Liver (tissue), 9 donors: ENCODE data around the gene ARNT2. TPM values are rescaled to one million over a fixed set of nuclear protein-coding genes. Genes with fewer than 3 reads are reported as not detected.

ENCODE experiments used
- DNase-seq: peaks from one replicate; pipeline ENCODE4 v3.0.0-alpha.2; 2017; ENCODE audit warnings: low spot score
- H3K27ac ChIP-seq, 2 donors: one replicate each; pipeline ENCODE4 v1.7.0; 2013; ENCODE audit warnings: inconsistent platforms in 2 of 2, low read length in 2 of 2, control low read depth in 1 of 2, low read depth in 1 of 2, mild to moderate bottlenecking in 1 of 2
- H3K27me3 ChIP-seq, 4 donors: one replicate each; pipeline versions ENCODE4 v1.6.1 to v1.7.0; 2013; ENCODE audit warnings: low read length in 3 of 4, inconsistent platforms in 1 of 4, mild to moderate bottlenecking in 1 of 4, moderate library complexity in 1 of 4; ENCODE audit not compliant: control insufficient read depth in 4 of 4, insufficient read depth in 4 of 4
- H3K36me3 ChIP-seq, 4 donors: one replicate each; pipeline versions ENCODE4 v1.6.1 to v1.7.0; 2013; ENCODE audit warnings: low read length in 3 of 4, mild to moderate bottlenecking in 3 of 4, low read depth in 1 of 4, moderate library complexity in 1 of 4; ENCODE audit not compliant: control insufficient read depth in 4 of 4, insufficient read depth in 3 of 4
- H3K4me1 ChIP-seq, 4 donors: one replicate each; pipeline versions ENCODE4 v1.6.1 to v1.7.0; 2013; ENCODE audit warnings: low read length in 3 of 4, mild to moderate bottlenecking in 3 of 4, moderate library complexity in 1 of 4; ENCODE audit not compliant: control insufficient read depth in 4 of 4, insufficient read depth in 4 of 4
- H3K4me3 ChIP-seq, 3 donors: one replicate each; pipeline versions ENCODE4 v1.6.1 to v1.7.0; 2013; ENCODE audit warnings: low read length in 3 of 3, control low read depth in 1 of 3, low read depth in 1 of 3, mild to moderate bottlenecking in 1 of 3
- H3K9ac ChIP-seq, 2 donors: one replicate each; pipeline ENCODE4 v1.7.0; 2013; ENCODE audit warnings: low read length in 2 of 2, mild to moderate bottlenecking in 2 of 2, moderate library complexity in 2 of 2, control low read depth in 1 of 2, low read depth in 1 of 2
- H3K9me3 ChIP-seq, 4 donors: one replicate each; pipeline versions ENCODE4 v1.6.1 to v1.7.0; 2013; ENCODE audit warnings: low read length in 3 of 4; ENCODE audit not compliant: control insufficient read depth in 4 of 4
- CTCF ChIP-seq: fragments of 150-350 bp; IDR thresholded peaks from 2 replicates; pipeline ENCODE4 v1.5.1; 2017; ENCODE audit warnings: improper control_type of control experiment, low read depth, low read length; ENCODE audit not compliant: missing input control
- EGR1 ChIP-seq, 2 donors: IDR thresholded peaks; 2 replicates each; pipeline ENCODE4 v1.6.1; 2016 to 2018; ENCODE audit warnings: antibody characterized with exemption in 2 of 2, low read depth in 2 of 2
- FOXA1 ChIP-seq: IDR thresholded peaks from 2 replicates; pipeline ENCODE4 v1.6.1; 2016; ENCODE audit warnings: antibody characterized with exemption
- FOXA2 ChIP-seq: IDR thresholded peaks from 2 replicates; pipeline ENCODE4 v1.6.1; 2016; ENCODE audit warnings: antibody characterized with exemption
- GABPA ChIP-seq, 2 donors: IDR thresholded peaks in 1 of 2; conservative IDR thresholded peaks in 1 of 2; 2 replicates each; pipeline ENCODE4 v1.6.1; 2016; ENCODE audit warnings: antibody characterized with exemption in 2 of 2, mild to moderate bottlenecking in 1 of 2, moderate library complexity in 1 of 2
- HNF4A ChIP-seq, 2 donors: conservative IDR thresholded peaks; 2 replicates each; pipeline ENCODE4 v1.6.1; 2016; ENCODE audit warnings: antibody characterized with exemption in 2 of 2, mild to moderate bottlenecking in 2 of 2
- HNF4G ChIP-seq: IDR thresholded peaks from 2 replicates; pipeline ENCODE4 v1.6.1; 2016; ENCODE audit warnings: antibody characterized with exemption
- JUND ChIP-seq, 2 donors: IDR thresholded peaks; 2 replicates each; pipeline ENCODE4 v1.6.1; 2016; ENCODE audit warnings: antibody characterized with exemption in 2 of 2
- MAX ChIP-seq: IDR thresholded peaks from 2 replicates; pipeline ENCODE4 v1.6.1; 2016; ENCODE audit warnings: antibody characterized with exemption
- NR2F2 ChIP-seq: IDR thresholded peaks from 2 replicates; pipeline ENCODE4 v1.6.1; 2016; ENCODE audit warnings: antibody characterized with exemption
- RAD21 ChIP-seq, 2 donors: IDR thresholded peaks; 2 replicates each; pipeline ENCODE4 v1.6.1; 2016; ENCODE audit warnings: antibody characterized with exemption in 2 of 2, mild to moderate bottlenecking in 2 of 2
- REST ChIP-seq: IDR thresholded peaks from 2 replicates; pipeline ENCODE4 v1.6.1; 2016; ENCODE audit warnings: antibody characterized with exemption, mild to moderate bottlenecking
- RXRA ChIP-seq, 2 donors: IDR thresholded peaks; 2 replicates each; pipeline ENCODE4 v1.6.1; 2017 to 2018; ENCODE audit warnings: antibody characterized with exemption in 2 of 2, mild to moderate bottlenecking in 1 of 2
- SP1 ChIP-seq: IDR thresholded peaks from 2 replicates; pipeline ENCODE4 v1.6.1; 2018; ENCODE audit warnings: antibody characterized with exemption, mild to moderate bottlenecking
- TAF1 ChIP-seq: conservative IDR thresholded peaks from 2 replicates; pipeline ENCODE4 v1.6.1; 2016; ENCODE audit warnings: antibody characterized with exemption, mild to moderate bottlenecking
- ZBTB33 ChIP-seq: IDR thresholded peaks from 2 replicates; pipeline ENCODE4 v1.6.1; 2016; ENCODE audit warnings: antibody characterized with exemption
- WGBS: extraction: QIAGEN DNeasy Blood & Tissue Kit; methylation state at CpG from one replicate; pipeline ENCODE4 v1.1.7; 2013; 5-methylcytosine and 5-hydroxymethylcytosine counted together
- polyA plus RNA-seq, 2 donors: library from polyadenylated mRNA; stranded (reverse) in 1 of 2; unstranded in 1 of 2; fragments of 200-250 nt in 1 of 2; fragments of >200 nt in 1 of 2; fragmentation: Nextera tagmentation in 1 of 2; extraction: Ambion mirVana in 1 of 2; gene quantifications; one replicate each; pipeline versions ENCODE4 v1.2.1 to v1.2.3, GENCODE V29; 2013 to 2015
- total RNA-seq, 2 donors: library from RNA; depleted of rRNA; stranded (reverse); fragments of >200 nt; gene quantifications; one replicate each; pipeline ENCODE4 v1.2.3, GENCODE V29; 2014
- donor health status: healthy.
- donor health status: healthy.
- donor health status: healthy.
- donor health status: healthy.
- donor health status: healthy.

ARNT2 gene
- total and polyA plus RNA-seq, 4 donors, result 0.17 to 0.92 (median 0.54) TPM

- TF ChIP-seq JUND (IDR thresholded peaks at IDR 0.05), result no peak
- no peak for TF ChIP-seq CTCF
- no peak for TF ChIP-seq ZBTB33
- TF ChIP-seq NR2F2, result no peak
- Histone ChIP-seq H3K4me1 (no peaks in the 10 kb centered on the region), H3K36me3 (no peaks in the 10 kb centered on the region), H3K4me3 (no peak overlapping the region), H3K9ac (no peak overlapping the region), H3K27me3 (peaks cover 0 to 11% (median 0%) of the 10 kb centered on the region in 4 donors), H3K27ac (no peak overlapping the region), H3K9me3 (peaks cover 0 to 2% (median 0%) of the 10 kb centered on the region in 4 donors)
- WGBS, result 89% methylated on average over 1 of the region's 1 CpG
- no peak for DNase-seq
Observed at GRCh38 chr15:80554560-80554959, 150.4 kb downstream of the ARNT2 start.

GRCh38 chr15:80556694-80557367 lies 152.6 kb downstream of the ARNT2 start:
- Histone ChIP-seq H3K9me3 (no peaks in the 10 kb centered on the region), H3K4me1 (no peaks in the 10 kb centered on the region), H3K27ac (no peak overlapping the region), H3K4me3 (no peak overlapping the region), H3K36me3 (no peaks in the 10 kb centered on the region), H3K27me3 (peaks cover 0 to 3% (median 0%) of the 10 kb centered on the region in 4 donors), H3K9ac (no peak overlapping the region)
- TF ChIP-seq RXRA (IDR thresholded peaks at IDR 0.05), result no peak
- TF ChIP-seq FOXA1, result no peak
- no peak for TF ChIP-seq CTCF
- TF ChIP-seq EGR1 (IDR thresholded peaks at IDR 0.05; ENCODE audit: low read depth in 2 of 2), result no peak
- TF ChIP-seq MAX, result no peak
- no peak for TF ChIP-seq GABPA (IDR thresholded peaks at IDR 0.05 in 1 of 2, conservative IDR thresholded peaks at IDR 0.05 in 1 of 2)
- no peak for TF ChIP-seq NR2F2
- no peak for TF ChIP-seq HNF4G
- no peak for TF ChIP-seq JUND (IDR thresholded peaks at IDR 0.05)
- TF ChIP-seq HNF4A (conservative IDR thresholded peaks at IDR 0.05), result no peak
- no peak for TF ChIP-seq ZBTB33
- no peak for TF ChIP-seq SP1
- no peak for TF ChIP-seq RAD21 (IDR thresholded peaks at IDR 0.05)
- no peak for TF ChIP-seq FOXA2
- no peak for TF ChIP-seq TAF1
- TF ChIP-seq REST, result no peak
- 92% methylated on average over 7 of the region's 7 CpGs for WGBS
- no peak for DNase-seq
